Keratinocyte (primary cell): Measurements from ENCODE around the gene DELE1. TPM values are rescaled to one million over a fixed set of nuclear protein-coding genes. Genes with fewer than 3 reads are reported as not detected.

Experiments used
- DNase-seq: peaks from one replicate; pipeline ENCODE4 v3.0.0-alpha.2; 2011; ENCODE audit warnings: low read depth, missing footprints, low spot score
- FAIRE-seq: peaks from 2 replicates; lab custom pipeline; 2011; peaks lifted over from hg19 to GRCh38; lab: Jason Lieb, UNC
- H2AFZ ChIP-seq: 2 replicates; pipeline ENCODE4 v1.6.0; 2012; ENCODE audit warnings: low read length, control low read depth, inconsistent platforms; ENCODE audit not compliant: control insufficient read depth
- H3K27ac ChIP-seq: 2 replicates; pipeline ENCODE4 v1.5.1; 2011; ENCODE audit warnings: low read length; ENCODE audit not compliant: control insufficient read depth, insufficient read depth
- H3K27me3 ChIP-seq: 3 replicates; pipeline ENCODE4 v1.6.0; 2011; ENCODE audit warnings: low read length; ENCODE audit not compliant: control insufficient read depth, insufficient read depth; ENCODE audit errors: extremely low read depth
- H3K36me3 ChIP-seq, 2 experiments: 2 replicates in 1 of 2; 3 replicates in 1 of 2; pipeline ENCODE4 v1.5.1; 2011; ENCODE audit warnings: low read length in 2 of 2, mild to moderate bottlenecking in 1 of 2; ENCODE audit not compliant: control insufficient read depth in 2 of 2, insufficient read depth in 2 of 2; ENCODE audit errors: extremely low read depth in 1 of 2
- H3K4me1 ChIP-seq: 3 replicates; pipeline ENCODE4 v1.5.1; 2011; ENCODE audit warnings: low read length; ENCODE audit not compliant: control insufficient read depth, insufficient read depth; ENCODE audit errors: extremely low read depth
- H3K4me2 ChIP-seq: 3 replicates; pipeline ENCODE4 v1.6.0; 2011; ENCODE audit warnings: low read depth, low read length; ENCODE audit not compliant: control insufficient read depth, insufficient read depth; ENCODE audit errors: extremely low read depth
- H3K4me3 ChIP-seq, 3 experiments: fragments of 200-600 bp in 1 of 3; sonication (generic) in 1 of 3; 2 replicates in 2 of 3; 3 replicates in 1 of 3; pipeline ENCODE4 v1.5.1; 2011 to 2016; ENCODE audit warnings: low read length in 3 of 3, mild to moderate bottlenecking in 3 of 3, control low read depth in 2 of 3, inconsistent platforms in 1 of 3, low read depth in 1 of 3, mixed read lengths in 1 of 3, mixed run types in 1 of 3, moderate library complexity in 1 of 3; ENCODE audit not compliant: control insufficient read depth in 2 of 3, insufficient read depth in 2 of 3; ENCODE audit errors: extremely low read depth in 1 of 3
- H3K79me2 ChIP-seq: 2 replicates; pipeline ENCODE4 v1.6.0; 2012; ENCODE audit warnings: low read length; ENCODE audit not compliant: control insufficient read depth, insufficient read depth
- H3K9ac ChIP-seq: 3 replicates; pipeline ENCODE4 v1.6.0; 2011; ENCODE audit warnings: low read length; ENCODE audit not compliant: control insufficient read depth, insufficient read depth; ENCODE audit errors: extremely low read depth
- H3K9me1 ChIP-seq: 3 replicates; pipeline ENCODE4 v1.6.0; 2011; ENCODE audit warnings: low read length; ENCODE audit not compliant: control insufficient read depth, insufficient read depth; ENCODE audit errors: extremely low read depth
- H3K9me3 ChIP-seq: 2 replicates; pipeline ENCODE4 v1.5.1; 2012; ENCODE audit warnings: low read depth, low read length; ENCODE audit not compliant: control insufficient read depth
- H4K20me1 ChIP-seq: 3 replicates; pipeline ENCODE4 v1.6.0; 2011; ENCODE audit warnings: low read length; ENCODE audit not compliant: control insufficient read depth, insufficient read depth; ENCODE audit errors: extremely low read depth
- EZH2 ChIP-seq: IDR thresholded peaks from one replicate; pipeline ENCODE4 v1.6.1; 2012; ENCODE audit warnings: inconsistent platforms, mild to moderate bottlenecking, low read length, moderate library complexity
- dilution Hi-C: fragments of 300-500 bp; cut with MboI; formaldehyde crosslinking; loops from one replicate; pipeline ENCODE4 v1.7.0; 2020; ENCODE audit warnings: low sequenced_read_pairs; ENCODE audit not compliant: extremely low pct_ligation_motif_present
- polyA plus RNA-seq, 5 experiments: library from polyadenylated mRNA; depleted of rRNA in 3 of 5; stranded (reverse) in 3 of 5; stranded (forward) in 1 of 5; unstranded in 1 of 5; fragments of >200 nt; gene quantifications; 1 replicate in 1 of 5; 2 replicates in 3 of 5; 3 replicates in 1 of 5; pipeline versions ENCODE4 v1.2.1 to v1.2.3, GENCODE V29; 2011 to 2012; ENCODE audit warnings: missing spikeins in 2 of 5, low read depth in 1 of 5, low replicate concordance in 1 of 5
- TF ChIP-seq, protein P1 (sequence below), 3 experiments: IDR thresholded peaks in 1 of 3; conservative IDR thresholded peaks in 1 of 3; optimal IDR thresholded peaks in 1 of 3; 2 replicates in 2 of 3; 3 replicates in 1 of 3; pipeline versions ENCODE3 to v1.5.1; 2011; ENCODE audit warnings: low read length in 3 of 3, mild to moderate bottlenecking in 3 of 3, moderate library complexity in 2 of 3, control low read depth in 1 of 3, inconsistent platforms in 1 of 3; ENCODE audit not compliant: insufficient read depth in 2 of 3; ENCODE audit errors: extremely low read depth in 1 of 3

The DELE1 gene
- polyA plus RNA-seq, 1 donor (not counting 4 experiments of a cell fraction or from before 2014, with no cell fraction given): 37.5 TPM

DNA sequence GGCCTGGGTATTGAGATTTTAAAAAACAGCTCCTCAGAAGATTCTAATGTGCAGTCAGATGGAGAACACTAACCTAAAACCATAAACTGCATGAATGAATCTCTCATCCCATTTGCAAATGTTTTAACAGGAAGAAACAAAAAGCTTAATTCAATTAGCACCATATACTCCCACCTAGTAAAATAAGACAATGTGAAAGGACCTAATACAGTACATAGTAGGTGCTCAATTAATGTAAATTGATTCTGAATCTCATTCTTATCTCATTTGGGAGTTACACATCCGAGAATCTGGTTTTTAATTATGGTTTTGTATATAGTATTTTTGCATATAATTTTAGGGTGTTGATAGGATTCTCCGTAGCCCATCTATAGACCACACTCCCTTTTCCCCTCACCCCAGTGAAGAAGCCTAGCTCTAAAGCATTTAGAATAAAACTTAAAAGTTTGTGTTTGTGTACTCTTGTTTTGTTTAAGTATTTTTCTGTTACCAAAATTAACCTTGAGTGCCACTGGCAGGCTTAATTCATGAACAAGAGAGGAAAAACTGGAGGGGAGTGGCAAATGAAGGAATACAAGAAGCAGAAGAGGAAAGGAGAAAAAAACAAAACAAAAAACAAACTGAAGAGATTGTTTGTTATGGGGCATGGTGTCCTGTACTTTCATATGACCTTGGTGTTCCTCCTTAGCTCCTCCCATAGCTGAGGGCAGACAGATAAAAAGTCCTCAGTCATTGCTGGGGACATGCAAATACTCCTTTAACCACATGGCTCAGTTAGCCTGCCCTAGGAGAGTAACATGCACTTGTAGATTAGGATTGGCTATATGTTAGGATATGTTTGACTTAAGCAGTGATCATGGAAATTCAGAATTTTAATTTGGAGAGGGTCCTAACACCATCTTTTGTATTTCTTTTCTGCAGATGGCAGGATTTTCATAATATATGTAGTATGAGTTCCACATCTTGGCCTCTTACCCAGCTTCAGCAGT, 46.4 kb downstream of the DELE1 start:
- peak overlapping the region; percentile 78 to 99 (median 98) for H3K4me3 ChIP-seq
- peak overlapping the region; percentile 90 for H2AFZ ChIP-seq
- H4K20me1 ChIP-seq: no peaks in the 10 kb centered on the region
- H3K9ac ChIP-seq: peak overlapping the region; percentile 98
- H3K27ac ChIP-seq: peak overlapping the region; percentile 86
- TF ChIP-seq, protein P1, sequence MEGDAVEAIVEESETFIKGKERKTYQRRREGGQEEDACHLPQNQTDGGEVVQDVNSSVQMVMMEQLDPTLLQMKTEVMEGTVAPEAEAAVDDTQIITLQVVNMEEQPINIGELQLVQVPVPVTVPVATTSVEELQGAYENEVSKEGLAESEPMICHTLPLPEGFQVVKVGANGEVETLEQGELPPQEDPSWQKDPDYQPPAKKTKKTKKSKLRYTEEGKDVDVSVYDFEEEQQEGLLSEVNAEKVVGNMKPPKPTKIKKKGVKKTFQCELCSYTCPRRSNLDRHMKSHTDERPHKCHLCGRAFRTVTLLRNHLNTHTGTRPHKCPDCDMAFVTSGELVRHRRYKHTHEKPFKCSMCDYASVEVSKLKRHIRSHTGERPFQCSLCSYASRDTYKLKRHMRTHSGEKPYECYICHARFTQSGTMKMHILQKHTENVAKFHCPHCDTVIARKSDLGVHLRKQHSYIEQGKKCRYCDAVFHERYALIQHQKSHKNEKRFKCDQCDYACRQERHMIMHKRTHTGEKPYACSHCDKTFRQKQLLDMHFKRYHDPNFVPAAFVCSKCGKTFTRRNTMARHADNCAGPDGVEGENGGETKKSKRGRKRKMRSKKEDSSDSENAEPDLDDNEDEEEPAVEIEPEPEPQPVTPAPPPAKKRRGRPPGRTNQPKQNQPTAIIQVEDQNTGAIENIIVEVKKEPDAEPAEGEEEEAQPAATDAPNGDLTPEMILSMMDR (optimal IDR thresholded peaks at IDR 0.05 in 1 of 3, IDR thresholded peaks at IDR 0.05 in 1 of 3, conservative IDR thresholded peaks at IDR 0.05 in 1 of 3; ENCODE audit: extremely low read depth in 1 of 3, insufficient read depth in 2 of 3, low read length in 3 of 3): no peak
- no peak for TF ChIP-seq EZH2
- DNase-seq (no peak), FAIRE-seq (peak; percentile 73)
- dilution Hi-C loops: no loop called here
- peaks cover 28% of the 10 kb centered on the region for H3K79me2 ChIP-seq
- peaks cover 21% of the 10 kb centered on the region for H3K4me1 ChIP-seq
- no peaks in the 10 kb centered on the region for H3K9me1 ChIP-seq
- no peaks in the 10 kb centered on the region for H3K27me3 ChIP-seq
- no peaks in the 10 kb centered on the region for H3K9me3 ChIP-seq
- H3K4me2 ChIP-seq: peak overlapping the region; percentile 97
- H3K36me3 ChIP-seq: peaks cover 12 to 16% of the 10 kb centered on the region in 2 experiments

DNA sequence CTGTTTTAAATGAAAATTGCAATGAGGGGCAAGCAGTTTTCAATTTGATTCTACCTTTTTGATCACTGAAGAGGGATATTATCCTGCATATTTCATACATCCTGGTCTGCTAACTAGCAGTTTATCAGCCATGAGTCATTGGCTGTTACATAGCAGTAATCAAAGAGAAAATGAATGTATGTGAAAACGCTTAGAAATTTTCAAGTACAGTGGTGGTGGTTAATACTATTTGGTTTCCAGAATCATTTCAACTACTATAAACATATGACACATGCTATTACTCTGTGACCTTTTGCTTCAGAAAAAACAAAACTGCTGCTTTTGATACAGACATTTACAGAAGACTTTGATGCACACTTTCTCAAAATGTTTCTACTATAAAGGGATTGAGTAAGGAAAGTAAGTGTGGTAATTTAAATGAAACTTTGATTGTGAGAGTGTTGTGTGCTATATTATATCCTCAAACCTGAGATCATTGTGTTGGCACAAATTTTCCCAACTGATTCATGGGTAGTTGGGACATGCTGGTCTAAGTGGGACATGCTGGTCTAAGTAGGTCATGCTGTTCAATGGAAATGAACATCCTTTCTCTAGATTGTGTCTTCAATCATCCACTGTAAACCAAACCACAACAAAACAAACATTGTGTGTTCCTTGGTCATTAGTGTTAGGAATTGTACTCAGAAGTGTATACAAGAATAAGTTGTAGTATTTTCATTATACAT, 50.4 kb downstream of the DELE1 start:
- no peak for FAIRE-seq
- no peak overlapping the region for H3K9ac ChIP-seq
- no peak for TF ChIP-seq EZH2
- H3K79me2 ChIP-seq: peaks cover 34% of the 10 kb centered on the region
- no peak overlapping the region for H3K4me3 ChIP-seq
- H4K20me1 ChIP-seq: no peaks in the 10 kb centered on the region
- no peak overlapping the region for H3K27ac ChIP-seq
- no peak for DNase-seq
- H3K4me1 ChIP-seq: peaks cover 24% of the 10 kb centered on the region
- no peaks in the 10 kb centered on the region for H3K9me3 ChIP-seq
- dilution Hi-C loops: no loop called here
- no peaks in the 10 kb centered on the region for H3K27me3 ChIP-seq
- no peak overlapping the region for H3K4me2 ChIP-seq
- H3K36me3 ChIP-seq: peaks cover 25 to 30% of the 10 kb centered on the region in 2 experiments
- H2AFZ ChIP-seq: no peak overlapping the region
- H3K9me1 ChIP-seq: peaks cover 2% of the 10 kb centered on the region
